HEK293 (cell line): ENCODE results near the gene PLEKHG3.

Experiments used
- CTCF ChIP-seq: fragments of 450-650 bp; formaldehyde crosslinking; IDR thresholded peaks from 2 replicates; pipeline ENCODE4 v1.5.1; 2016; ENCODE audit warnings: missing biosample characterization, missing genetic modification characterization
- REST ChIP-seq: fragments of 450-650 bp; formaldehyde crosslinking; IDR thresholded peaks from 2 replicates; pipeline ENCODE4 v1.5.1; 2016; ENCODE audit warnings: missing biosample characterization, missing genetic modification characterization
- ZFP37 ChIP-seq: fragments of 450-650 bp; formaldehyde crosslinking; IDR thresholded peaks from 2 replicates; pipeline ENCODE4 v1.5.1; 2016; ENCODE audit warnings: missing biosample characterization, missing genetic modification characterization
- ZNF274 ChIP-seq, 2 experiments: fragments of 200-500 bp in 1 of 2; fragments of 450-650 bp in 1 of 2; sonication (Bioruptor generic) in 1 of 2; formaldehyde crosslinking in 1 of 2; IDR thresholded peaks; 2 replicates each; pipeline versions ENCODE4 v1.5.1 to v1.6.1; 2014 to 2016; ENCODE audit warnings: borderline replicate concordance in 1 of 2, inconsistent platforms in 1 of 2, low read length in 1 of 2, missing biosample characterization in 1 of 2, missing genetic modification characterization in 1 of 2
- ZNF639 ChIP-seq: fragments of 450-650 bp; formaldehyde crosslinking; IDR thresholded peaks from 2 replicates; pipeline ENCODE4 v1.5.1; 2016; ENCODE audit warnings: missing biosample characterization, missing genetic modification characterization

- TF ChIP-seq ZNF639 (tag by site-specific recombination) (no peak), ZNF274 (IDR thresholded peaks at IDR 0.05; ENCODE audit: low read length) (no peak), ZNF274 (tag by site-specific recombination; IDR thresholded peaks at IDR 0.05; ENCODE audit: borderline replicate concordance) (no peak), CTCF (no peak), ZFP37 (tag by site-specific recombination) (no peak), REST (tag by site-specific recombination) (no peak)
Observed at GRCh38 chr14:64732066-64732465, 27.8 kb downstream of the PLEKHG3 start.
